ENCODE data around the gene AZGP1.
"Not testable (repeated sequence)": the region's sequence is repeated elsewhere in the genome, so short reads cannot be mapped to it uniquely, and the experiment has no call there.

Gene AZGP1

GRCh38 chr7:99947608-99948007 lies 28.2 kb downstream of the AZGP1 start:
- no peak for DNase-seq

DNA sequence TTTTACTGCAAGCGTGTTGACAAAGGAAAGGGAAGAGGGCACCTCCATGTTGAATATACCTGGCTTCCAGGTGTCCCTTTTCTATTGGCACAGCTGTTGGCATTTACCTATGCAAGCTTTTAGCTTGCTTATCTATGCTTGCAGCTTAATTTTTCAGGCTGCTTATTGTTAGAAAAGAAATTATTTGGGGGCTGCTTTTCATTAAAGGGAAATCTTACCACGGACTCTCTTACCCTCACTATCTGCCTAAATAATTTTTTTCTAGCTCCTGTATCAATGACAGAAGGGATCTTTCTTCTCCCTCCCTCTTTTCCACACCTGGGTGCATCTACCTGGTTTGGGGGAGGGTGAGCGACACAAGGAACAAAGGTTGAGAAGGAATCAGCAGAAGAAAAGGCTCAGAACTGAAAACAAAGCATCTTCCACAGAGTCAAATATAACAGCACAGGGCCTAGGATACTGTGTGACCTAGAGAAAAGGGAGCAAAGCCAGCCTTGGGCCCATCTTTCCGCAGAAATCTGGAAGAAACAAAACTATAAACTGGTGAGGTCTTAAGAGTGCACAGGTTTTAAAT lies 31.2 kb downstream of the AZGP1 start:
- DNase-seq = no peak

- DNase-seq = no peak
These were observed 32.0 kb downstream of the AZGP1 start for GRCh38 chr7:99943641-99944496.

DNA sequence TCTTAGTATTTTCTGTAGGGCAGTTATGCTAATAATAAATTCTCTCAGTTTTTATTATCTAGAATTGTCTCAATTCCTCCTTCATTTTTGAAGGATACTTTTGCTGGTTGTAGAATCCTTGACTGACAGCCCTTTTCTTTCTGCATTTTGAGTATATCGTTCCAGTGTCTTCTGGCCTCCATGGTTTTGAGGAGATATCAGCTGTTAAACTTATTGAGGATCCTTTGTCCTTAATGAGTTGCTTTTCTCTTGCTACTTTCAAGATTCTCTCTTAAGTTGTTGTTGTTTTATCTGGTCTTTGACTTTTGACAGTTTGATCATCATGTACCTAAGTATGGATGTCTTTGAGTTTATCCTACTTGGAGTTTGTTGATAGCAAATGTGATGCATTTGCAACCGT lies 37.5 kb downstream of the AZGP1 start:
- DNase-seq = no peak

DNA sequence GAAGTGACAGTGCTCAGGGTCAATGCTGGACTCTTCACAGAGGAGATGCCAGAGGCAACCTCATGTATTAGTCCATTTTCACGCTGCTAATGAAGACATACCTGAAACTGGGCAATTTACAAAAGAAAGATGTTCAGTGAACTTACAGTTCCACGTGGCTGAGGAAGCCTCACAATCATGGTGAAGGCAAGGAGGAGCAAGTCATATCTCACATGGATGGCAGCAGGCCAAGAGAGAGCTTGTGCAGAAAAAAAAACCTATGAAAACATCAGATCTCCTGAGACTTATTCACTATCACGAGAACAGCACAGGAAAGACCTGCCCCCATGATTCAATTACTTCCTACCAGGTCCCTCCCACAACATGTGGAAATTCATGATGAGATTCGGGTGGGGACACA lies 40.8 kb downstream of the AZGP1 start:
- not testable (repeated sequence) for DNase-seq

DNA sequence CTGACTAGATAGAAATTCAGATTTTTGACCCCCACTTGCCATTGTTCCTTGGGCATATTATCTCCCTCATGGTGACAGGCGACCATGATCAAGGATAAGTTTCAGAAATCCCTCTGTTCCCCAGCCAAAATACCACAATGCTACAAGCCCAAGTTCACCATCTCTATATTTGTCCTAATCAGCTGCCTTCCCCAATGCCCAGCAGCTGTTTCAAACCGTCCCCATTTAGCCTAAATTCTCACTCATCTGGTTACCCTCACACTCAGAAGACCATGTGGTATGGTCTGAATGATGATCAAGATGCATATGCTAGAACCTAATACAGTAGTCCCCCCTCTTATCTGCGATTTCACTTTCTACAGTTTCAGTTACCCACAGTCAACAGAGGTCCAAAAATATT lies 45.5 kb downstream of the AZGP1 start:
- DNase-seq = no peak

- DNase-seq = no peak
These were observed 46.1 kb downstream of the AZGP1 start for GRCh38 chr7:99929730-99930053.

DNA sequence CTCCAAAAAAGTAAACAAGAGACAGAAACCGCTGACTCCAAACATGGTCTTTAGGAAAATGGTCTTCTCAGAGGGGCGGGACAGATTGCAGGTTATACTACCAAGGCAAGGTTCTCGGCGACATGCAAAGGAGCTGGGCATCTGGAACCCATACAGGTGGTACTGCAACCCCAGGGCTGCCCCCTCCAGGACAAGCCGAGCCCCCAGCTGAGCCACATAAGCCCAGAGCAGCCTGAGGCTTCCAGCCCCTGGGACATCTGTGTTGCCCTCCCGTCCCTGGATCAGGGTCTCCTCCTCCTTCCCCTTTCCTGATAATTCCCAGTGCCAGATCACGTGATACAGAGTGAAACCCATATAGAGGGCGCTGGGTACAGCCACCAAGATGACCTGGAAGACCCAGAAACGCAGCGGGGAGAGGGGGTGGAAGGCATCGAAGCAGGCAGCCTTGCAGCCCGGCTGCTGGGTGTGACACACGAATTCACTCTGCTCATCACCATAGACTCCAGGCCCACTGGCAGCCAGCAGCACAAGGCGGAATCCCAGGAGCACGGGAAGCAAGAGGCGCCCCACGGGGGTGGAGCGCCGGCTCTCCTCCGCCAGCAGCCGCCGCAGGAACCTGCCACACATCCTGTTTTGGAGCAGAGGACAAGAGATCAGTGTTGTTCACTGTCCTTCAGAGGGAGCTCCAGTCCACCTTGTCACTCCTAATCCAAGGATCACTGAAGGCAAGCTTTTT lies 46.7 kb downstream of the AZGP1 start, which contains the start of gene GJC3:
TSS of gene GJC3 (minus strand) at position 627 of the 736 bp plus-strand sequence. CDS start at position 627, 0 bp downstream.
- peak; percentile 66 for DNase-seq

DNA sequence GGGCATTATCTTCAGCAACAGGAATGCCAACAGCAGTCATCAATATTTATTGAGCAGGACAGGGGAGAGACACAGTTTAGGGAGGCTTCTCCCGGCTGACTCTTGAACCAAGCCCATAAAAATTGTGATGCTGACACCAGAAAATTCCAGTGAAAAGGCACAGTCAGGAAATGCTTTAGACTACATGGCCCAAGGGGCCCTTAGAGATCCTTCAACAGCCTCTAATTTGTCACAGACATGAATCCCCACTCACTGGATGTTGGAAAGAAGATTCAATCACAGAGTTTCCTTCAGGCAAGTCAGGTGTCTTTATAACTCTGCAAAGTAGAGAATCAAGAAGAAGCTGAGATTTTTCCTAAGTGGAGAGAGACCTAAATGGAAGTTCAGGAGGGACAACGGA lies 47.6 kb downstream of the AZGP1 start:
- DNase-seq = no peak

DNA sequence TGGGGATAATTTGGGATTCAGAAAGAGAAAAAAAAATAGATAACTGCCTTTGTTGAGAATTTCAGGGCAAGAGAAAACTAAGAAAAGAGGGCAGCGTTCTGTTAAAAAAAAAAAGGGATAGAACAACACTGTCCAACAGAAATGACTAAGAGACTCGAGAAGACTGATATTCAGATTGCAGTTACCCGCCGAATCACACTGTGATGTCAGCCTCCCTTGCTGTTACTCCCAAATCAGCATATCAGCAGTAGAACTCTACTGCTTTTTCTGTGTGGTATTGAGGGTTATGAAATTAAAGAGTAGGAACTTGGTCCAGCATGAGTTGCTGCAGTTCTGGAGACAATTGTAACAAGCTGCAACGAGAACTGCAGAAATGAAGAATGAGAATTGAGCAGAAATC lies 48.3 kb downstream of the AZGP1 start:
- DNase-seq = no peak

DNA sequence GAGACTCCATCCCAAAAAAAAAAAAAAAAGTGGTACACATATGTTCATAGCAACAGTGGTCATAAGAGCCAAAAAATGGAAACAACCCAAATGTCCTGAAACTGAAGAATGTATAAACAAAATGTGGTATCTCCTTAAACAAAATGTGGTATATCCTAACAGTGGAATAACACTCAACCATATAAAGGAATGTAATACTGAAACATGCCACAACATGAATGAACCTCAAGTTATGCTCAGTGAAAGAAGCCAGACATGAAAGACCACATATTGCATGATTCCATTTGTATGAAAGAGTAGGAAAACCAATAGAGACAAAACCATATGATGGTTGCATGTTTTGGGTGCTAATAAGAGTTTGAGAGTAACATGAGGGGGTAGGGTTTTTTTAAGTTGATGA lies 49.5 kb downstream of the AZGP1 start:
- no peak for DNase-seq

- no peak for DNase-seq
These were observed 52.6 kb downstream of the AZGP1 start for GRCh38 chr7:99923200-99923599.

DNA sequence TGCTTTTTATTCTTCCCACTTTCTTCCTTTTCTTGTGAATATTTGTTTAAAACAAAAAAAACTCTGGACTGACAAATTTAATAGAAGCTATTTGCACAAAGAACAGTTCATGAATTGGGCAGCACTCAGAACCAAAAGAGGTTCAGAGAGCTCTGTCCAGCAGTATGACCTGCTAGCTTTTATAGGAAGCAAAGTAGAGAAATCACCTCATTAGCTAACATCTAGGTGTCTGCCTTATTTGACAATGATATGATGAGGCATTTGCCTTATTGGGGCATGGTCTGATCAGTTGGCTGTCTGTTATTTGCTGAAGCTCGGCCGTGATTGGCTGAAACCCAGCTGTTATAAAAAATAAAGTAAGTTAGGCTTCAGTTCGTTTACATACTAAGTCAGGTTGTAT lies 55.7 kb downstream of the AZGP1 start:
- DNase-seq = no peak

- no peak for DNase-seq
These were observed 56.1 kb downstream of the AZGP1 start for GRCh38 chr7:99919814-99920112.

DNA sequence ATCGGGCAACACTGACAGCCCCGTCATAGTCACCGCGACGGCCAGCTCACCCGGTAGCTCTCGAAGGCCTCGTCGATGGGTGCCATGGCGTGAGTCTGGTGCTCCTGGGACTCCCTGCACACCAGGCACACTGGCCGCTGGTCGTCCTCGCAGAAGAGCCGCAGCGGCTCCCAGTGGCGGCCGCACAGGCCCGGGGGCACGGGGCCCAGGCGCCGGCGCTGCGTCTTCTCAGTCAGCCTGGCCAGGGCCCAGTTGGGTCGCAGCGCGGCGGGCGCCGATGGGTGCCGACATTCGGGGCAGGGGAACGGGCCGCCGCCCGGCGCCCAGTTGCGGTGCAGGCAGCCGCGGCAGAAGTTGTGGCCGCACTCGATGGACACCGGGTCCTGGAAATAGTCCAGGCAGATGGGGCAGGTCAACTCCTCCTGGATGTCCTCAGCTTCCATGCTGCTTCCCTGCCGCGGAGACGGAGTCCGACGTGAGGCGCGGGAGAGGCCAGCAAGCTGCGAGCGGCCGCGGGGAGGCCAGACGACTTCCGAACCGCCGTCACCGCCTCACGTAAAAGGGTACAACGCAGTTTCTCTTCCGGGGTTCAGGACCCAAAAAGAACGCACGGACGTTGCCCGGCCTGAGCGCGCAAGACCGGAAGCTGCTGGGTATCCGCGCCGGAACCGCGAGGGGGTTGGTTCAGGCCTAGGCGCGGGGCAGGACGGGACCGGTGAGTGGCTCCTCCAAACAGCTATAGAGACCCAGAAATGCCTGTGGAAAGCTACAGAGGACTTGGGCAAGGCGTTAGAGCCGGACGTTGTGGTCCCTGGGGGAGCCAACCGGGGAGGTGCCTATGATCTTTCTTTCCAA lies 56.6 kb downstream of the AZGP1 start, which contains the start of gene TRIM4:
TSS of gene TRIM4 (minus strand) at position 572 of the 855 bp plus-strand sequence. CDS start at position 443, 129 bp downstream.
- peak; percentile 88 for DNase-seq
